Body of pancreas (tissue), 4 donors: ENCODE measurements around the gene AGPAT1.

ENCODE experiments used
- POLR2A ChIP-seq, 3 donors: fragments of 450-650 bp; IDR thresholded peaks; one replicate each; pipeline ENCODE4 v1.6.1; 2016; ENCODE audit warnings: antibody characterized with exemption in 3 of 3, mild to moderate bottlenecking in 2 of 3
- TF ChIP-seq, protein P1 (sequence below), 7 experiments: fragments of 450-650 bp in 4 of 7; fragments of 200-600 bp in 3 of 7; sonication (generic) in 3 of 7; IDR thresholded peaks; one replicate each; pipeline ENCODE4 v1.5.1; 2016 to 2019; ENCODE audit warnings: antibody characterized with exemption in 7 of 7

DNA sequence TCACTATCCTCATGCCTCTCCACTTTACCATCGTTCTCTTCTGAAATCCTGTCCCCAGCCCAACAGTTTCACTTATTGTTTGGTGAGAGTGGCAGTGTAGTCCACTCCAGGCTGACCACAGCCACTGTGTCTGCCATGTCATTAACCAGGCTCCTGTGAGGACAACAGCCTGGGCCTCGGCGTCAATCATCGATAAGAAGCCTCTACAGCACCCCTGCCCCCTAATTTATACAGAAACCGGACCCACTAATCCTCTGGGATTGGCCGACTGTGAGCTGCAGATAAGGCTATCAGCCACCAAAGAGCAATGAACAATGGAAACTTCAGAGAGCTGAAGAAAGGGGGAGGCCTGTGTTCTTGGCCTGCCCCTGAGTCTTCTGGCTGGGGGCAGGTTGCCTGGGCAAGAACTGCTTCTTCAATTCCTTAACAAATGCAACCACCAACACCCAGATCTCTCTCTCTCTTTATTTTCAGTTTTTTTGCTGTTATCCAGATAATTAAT is 8.1 kb downstream of the AGPAT1 start:
- TF ChIP-seq, protein P1, sequence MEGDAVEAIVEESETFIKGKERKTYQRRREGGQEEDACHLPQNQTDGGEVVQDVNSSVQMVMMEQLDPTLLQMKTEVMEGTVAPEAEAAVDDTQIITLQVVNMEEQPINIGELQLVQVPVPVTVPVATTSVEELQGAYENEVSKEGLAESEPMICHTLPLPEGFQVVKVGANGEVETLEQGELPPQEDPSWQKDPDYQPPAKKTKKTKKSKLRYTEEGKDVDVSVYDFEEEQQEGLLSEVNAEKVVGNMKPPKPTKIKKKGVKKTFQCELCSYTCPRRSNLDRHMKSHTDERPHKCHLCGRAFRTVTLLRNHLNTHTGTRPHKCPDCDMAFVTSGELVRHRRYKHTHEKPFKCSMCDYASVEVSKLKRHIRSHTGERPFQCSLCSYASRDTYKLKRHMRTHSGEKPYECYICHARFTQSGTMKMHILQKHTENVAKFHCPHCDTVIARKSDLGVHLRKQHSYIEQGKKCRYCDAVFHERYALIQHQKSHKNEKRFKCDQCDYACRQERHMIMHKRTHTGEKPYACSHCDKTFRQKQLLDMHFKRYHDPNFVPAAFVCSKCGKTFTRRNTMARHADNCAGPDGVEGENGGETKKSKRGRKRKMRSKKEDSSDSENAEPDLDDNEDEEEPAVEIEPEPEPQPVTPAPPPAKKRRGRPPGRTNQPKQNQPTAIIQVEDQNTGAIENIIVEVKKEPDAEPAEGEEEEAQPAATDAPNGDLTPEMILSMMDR (IDR thresholded peaks at IDR 0.05): no peak
- no peak for TF ChIP-seq POLR2A (IDR thresholded peaks at IDR 0.05)
